ENCODE measurements around the gene CCDC14. TPM values are rescaled to one million over a fixed set of nuclear protein-coding genes. Genes with fewer than 3 reads are reported as not detected.

The CCDC14 gene
- total RNA-seq, 2 experiments from 2014 or later: 82.9 to 106 TPM

DNA sequence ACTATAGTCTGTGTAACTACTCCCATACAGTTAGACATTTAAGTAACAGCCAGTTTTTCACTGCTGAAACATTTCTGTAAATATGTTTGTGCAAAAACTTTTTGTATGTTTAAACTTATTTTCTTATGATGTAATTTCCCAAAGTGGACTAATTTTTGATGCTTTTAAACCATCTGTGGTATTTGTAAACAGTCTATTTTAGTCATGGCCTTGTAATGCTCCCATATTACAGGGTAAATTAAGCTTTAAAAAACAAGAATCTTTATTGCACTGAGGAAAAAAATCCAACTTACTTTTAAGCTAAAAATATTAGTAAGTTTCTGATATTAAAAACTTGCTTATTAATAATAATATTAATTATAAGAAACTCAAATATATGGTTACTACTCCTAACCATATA is 13.5 kb downstream of the CCDC14 start:
- TF ChIP-seq, protein P1, sequence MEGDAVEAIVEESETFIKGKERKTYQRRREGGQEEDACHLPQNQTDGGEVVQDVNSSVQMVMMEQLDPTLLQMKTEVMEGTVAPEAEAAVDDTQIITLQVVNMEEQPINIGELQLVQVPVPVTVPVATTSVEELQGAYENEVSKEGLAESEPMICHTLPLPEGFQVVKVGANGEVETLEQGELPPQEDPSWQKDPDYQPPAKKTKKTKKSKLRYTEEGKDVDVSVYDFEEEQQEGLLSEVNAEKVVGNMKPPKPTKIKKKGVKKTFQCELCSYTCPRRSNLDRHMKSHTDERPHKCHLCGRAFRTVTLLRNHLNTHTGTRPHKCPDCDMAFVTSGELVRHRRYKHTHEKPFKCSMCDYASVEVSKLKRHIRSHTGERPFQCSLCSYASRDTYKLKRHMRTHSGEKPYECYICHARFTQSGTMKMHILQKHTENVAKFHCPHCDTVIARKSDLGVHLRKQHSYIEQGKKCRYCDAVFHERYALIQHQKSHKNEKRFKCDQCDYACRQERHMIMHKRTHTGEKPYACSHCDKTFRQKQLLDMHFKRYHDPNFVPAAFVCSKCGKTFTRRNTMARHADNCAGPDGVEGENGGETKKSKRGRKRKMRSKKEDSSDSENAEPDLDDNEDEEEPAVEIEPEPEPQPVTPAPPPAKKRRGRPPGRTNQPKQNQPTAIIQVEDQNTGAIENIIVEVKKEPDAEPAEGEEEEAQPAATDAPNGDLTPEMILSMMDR (conservative IDR thresholded peaks at IDR 0.05; ENCODE audit: low read length): no peak
- TF ChIP-seq EZH2phosphoT487 (IDR thresholded peaks at IDR 0.05; ENCODE audit: borderline replicate concordance, low read depth, low read length): no peak
- intact Hi-C loops (cut with micrococcal nuclease; ENCODE audit: unreplicated experiment): no loop called here
- Histone ChIP-seq H3K9me2 (ENCODE audit: insufficient read depth, low read length) (no peaks in the 10 kb centered on the region), H3K4me2 (ENCODE audit: low read length) (no peak overlapping the region), H3K27ac (ENCODE audit: low read depth, low read length, poor library complexity, severe bottlenecking) (no peak overlapping the region), H3K79me2 (ENCODE audit: insufficient read depth, low read depth, low read length) (no peaks in the 10 kb centered on the region), H3K4me1 (ENCODE audit: insufficient read depth, low read length, poor library complexity, severe bottlenecking) (no peaks in the 10 kb centered on the region), H2AFZ (ENCODE audit: low read length) (no peak overlapping the region), H3K9me3 (ENCODE audit: low read length) (no peaks in the 10 kb centered on the region), H4K20me1 (ENCODE audit: insufficient read depth, low read length) (no peaks in the 10 kb centered on the region), H3K4me3 (ENCODE audit: low read depth, low read length, poor library complexity, severe bottlenecking) (no peak overlapping the region), H3K36me3 (ENCODE audit: insufficient read depth, low read length) (peaks cover 93% of the 10 kb centered on the region)
- DNase-seq (ENCODE audit: low spot score): no peak
- POLR2A ChIA-PET: interaction anchor here (0.8 kb wide), 1 partner anchor 9 kb away, joined by 5 read pairs; no protein-coding TSS in a partner anchor
- BruUV-seq (replicated peaks): no TSS peak
- CTCF ChIA-PET (ENCODE audit: unreplicated experiment): no interaction called here

GRCh38 chr3:123941542-123941941 is 19.5 kb downstream of the CCDC14 start:
- Histone ChIP-seq H3K36me3 (ENCODE audit: insufficient read depth, low read length) (peaks cover 92% of the 10 kb centered on the region), H3K9me3 (ENCODE audit: low read length) (no peaks in the 10 kb centered on the region), H3K4me1 (ENCODE audit: insufficient read depth, low read length, poor library complexity, severe bottlenecking) (no peaks in the 10 kb centered on the region), H3K79me2 (ENCODE audit: insufficient read depth, low read depth, low read length) (no peaks in the 10 kb centered on the region), H4K20me1 (ENCODE audit: insufficient read depth, low read length) (no peaks in the 10 kb centered on the region), H3K27ac (ENCODE audit: low read depth, low read length, poor library complexity, severe bottlenecking) (no peak overlapping the region), H3K4me3 (ENCODE audit: low read depth, low read length, poor library complexity, severe bottlenecking) (no peak overlapping the region), H3K9me2 (ENCODE audit: insufficient read depth, low read length) (no peaks in the 10 kb centered on the region), H3K4me2 (ENCODE audit: low read length) (no peak overlapping the region), H2AFZ (ENCODE audit: low read length) (no peak overlapping the region)
- no peak for DNase-seq (ENCODE audit: low spot score)
- intact Hi-C loops (cut with micrococcal nuclease; ENCODE audit: unreplicated experiment): no loop called here
- ChIA-PET POLR2A (interaction anchor here (0.7 kb wide), 1 partner anchor 887 kb away, joined by 3 read pairs; no protein-coding TSS in a partner anchor), CTCF (ENCODE audit: unreplicated experiment) (no interaction called here)
- no TSS peak for BruUV-seq (replicated peaks)
- no peak for TF ChIP-seq EZH2phosphoT487 (IDR thresholded peaks at IDR 0.05; ENCODE audit: borderline replicate concordance, low read depth, low read length)
- TF ChIP-seq, protein P1 (conservative IDR thresholded peaks at IDR 0.05; ENCODE audit: low read length): no peak

DNA sequence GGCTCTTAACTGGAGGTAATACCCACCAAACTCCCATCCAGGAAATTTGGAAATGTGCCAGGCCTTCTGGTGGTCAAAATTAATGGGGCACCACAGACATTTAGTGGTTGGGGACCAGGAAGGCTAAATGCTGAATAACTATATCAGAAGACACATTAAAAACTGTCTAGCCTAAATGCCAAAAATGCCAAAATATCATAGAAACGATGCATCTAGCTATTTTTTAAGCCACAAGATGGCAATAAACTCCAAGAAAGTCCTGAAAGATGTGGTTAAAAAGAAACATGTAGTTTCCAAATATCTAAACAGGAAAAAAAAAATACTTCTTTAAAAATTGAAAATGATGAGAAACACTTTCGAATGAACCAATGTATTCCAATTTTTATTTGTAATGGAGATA is 19.9 kb downstream of the CCDC14 start:
- Histone ChIP-seq H3K9me3 (ENCODE audit: low read length) (no peaks in the 10 kb centered on the region), H2AFZ (ENCODE audit: low read length) (no peak overlapping the region), H3K4me3 (ENCODE audit: low read depth, low read length, poor library complexity, severe bottlenecking) (no peak overlapping the region), H4K20me1 (ENCODE audit: insufficient read depth, low read length) (no peaks in the 10 kb centered on the region), H3K9me2 (ENCODE audit: insufficient read depth, low read length) (no peaks in the 10 kb centered on the region), H3K4me1 (ENCODE audit: insufficient read depth, low read length, poor library complexity, severe bottlenecking) (no peaks in the 10 kb centered on the region), H3K36me3 (ENCODE audit: insufficient read depth, low read length) (peaks cover 92% of the 10 kb centered on the region), H3K27ac (ENCODE audit: low read depth, low read length, poor library complexity, severe bottlenecking) (no peak overlapping the region), H3K4me2 (ENCODE audit: low read length) (no peak overlapping the region), H3K79me2 (ENCODE audit: insufficient read depth, low read depth, low read length) (no peaks in the 10 kb centered on the region)
- intact Hi-C loops (cut with micrococcal nuclease; ENCODE audit: unreplicated experiment): no loop called here
- TF ChIP-seq, protein P1 (conservative IDR thresholded peaks at IDR 0.05; ENCODE audit: low read length): peak; percentile 66
- TF ChIP-seq EZH2phosphoT487 (IDR thresholded peaks at IDR 0.05; ENCODE audit: borderline replicate concordance, low read depth, low read length): no peak
- ChIA-PET CTCF (ENCODE audit: unreplicated experiment) (interaction anchor here (0.6 kb wide), 1 partner anchor 36 kb away, joined by 3 read pairs; no protein-coding TSS in a partner anchor), POLR2A (interaction anchor here (0.7 kb wide), 1 partner anchor 888 kb away, joined by 3 read pairs; no protein-coding TSS in a partner anchor)
- no peak for DNase-seq (ENCODE audit: low spot score)
- no TSS peak for BruUV-seq (replicated peaks)

Measured in OCI-LY7 (cell line).